H9 (cell line): Measurements from ENCODE around the gene MRPL39. TPM values are rescaled to one million over a fixed set of nuclear protein-coding genes. Genes with fewer than 3 reads are reported as not detected.

Experiments
- DNase-seq: peaks from one replicate; pipeline ENCODE4 v3.0.0-alpha.2; 2017
- H2AFZ ChIP-seq: one replicate; pipeline ENCODE4 v1.6.1; 2013; ENCODE audit warnings: mild to moderate bottlenecking, low read length, control low read depth, moderate library complexity
- H2AK5ac ChIP-seq: 2 replicates; pipeline ENCODE4 v1.6.1; 2013; ENCODE audit warnings: low read length, control low read depth, mixed read lengths; ENCODE audit not compliant: insufficient read length
- H2BK120ac ChIP-seq: one replicate; pipeline ENCODE4 v1.6.1; 2013; ENCODE audit warnings: low read depth, mild to moderate bottlenecking, low read length, control low read depth, inconsistent platforms; ENCODE audit not compliant: poor library complexity, severe bottlenecking
- H2BK12ac ChIP-seq: 2 replicates; pipeline ENCODE4 v1.6.1; 2013; ENCODE audit warnings: low read length, control low read depth, mixed read lengths, low read depth; ENCODE audit not compliant: insufficient read length
- H2BK15ac ChIP-seq: 2 replicates; pipeline ENCODE4 v1.6.1; 2013; ENCODE audit warnings: low read depth, low read length, control low read depth
- H2BK20ac ChIP-seq: one replicate; pipeline ENCODE4 v1.6.1; 2013; ENCODE audit warnings: low read depth, mild to moderate bottlenecking, low read length, control low read depth, inconsistent platforms; ENCODE audit not compliant: poor library complexity, severe bottlenecking
- H2BK5ac ChIP-seq: 2 replicates; pipeline ENCODE4 v1.6.1; 2013; ENCODE audit warnings: low read length, control low read depth, mixed read lengths; ENCODE audit not compliant: insufficient read length
- H3K14ac ChIP-seq: 2 replicates; pipeline ENCODE4 v1.6.1; 2013; ENCODE audit warnings: low read length, control low read depth; ENCODE audit not compliant: insufficient read depth
- H3K18ac ChIP-seq: 2 replicates; pipeline ENCODE4 v1.6.1; 2013; ENCODE audit warnings: low read depth, mild to moderate bottlenecking, mixed read lengths, low read length, control low read depth; ENCODE audit not compliant: insufficient read length
- H3K23ac ChIP-seq: 2 replicates; pipeline ENCODE4 v1.6.1; 2013; ENCODE audit warnings: low read length, control low read depth, mixed read lengths, low read depth; ENCODE audit not compliant: insufficient read length
- H3K23me2 ChIP-seq: 2 replicates; pipeline ENCODE4 v1.6.1; 2013; ENCODE audit warnings: low read depth, mild to moderate bottlenecking, mixed read lengths, low read length, control low read depth; ENCODE audit not compliant: insufficient read length, poor library complexity, severe bottlenecking
- H3K27ac ChIP-seq: 2 replicates; pipeline ENCODE4 v1.5.1; 2013; ENCODE audit warnings: low read length, control low read depth, mixed read lengths, low read depth; ENCODE audit not compliant: insufficient read length
- H3K27me3 ChIP-seq: 2 replicates; pipeline ENCODE4 v1.6.1; 2013; ENCODE audit warnings: low read length, control low read depth, inconsistent platforms; ENCODE audit not compliant: insufficient read depth
- H3K4ac ChIP-seq: 2 replicates; pipeline ENCODE4 v1.6.1; 2013; ENCODE audit warnings: low read depth, mild to moderate bottlenecking, control low read depth, inconsistent platforms, low read length, moderate library complexity
- H3K4me1 ChIP-seq: 2 replicates; pipeline ENCODE4 v1.6.1; 2013; ENCODE audit warnings: low read length, control low read depth, inconsistent platforms; ENCODE audit not compliant: insufficient read depth
- H3K4me2 ChIP-seq: 2 replicates; pipeline ENCODE4 v1.6.1; 2013; ENCODE audit warnings: low read length, control low read depth, mixed read lengths; ENCODE audit not compliant: insufficient read length, insufficient read depth
- H3K56ac ChIP-seq: 2 replicates; pipeline ENCODE4 v1.6.1; 2013; ENCODE audit warnings: low read depth, mild to moderate bottlenecking, mixed read lengths, low read length, control low read depth; ENCODE audit not compliant: insufficient read length
- H3K79me1 ChIP-seq: 2 replicates; pipeline ENCODE4 v1.6.1; 2013; ENCODE audit warnings: low read depth, mild to moderate bottlenecking, moderate library complexity, low read length, control low read depth, inconsistent platforms; ENCODE audit not compliant: insufficient read depth, poor library complexity, severe bottlenecking
- H3K79me2 ChIP-seq: 2 replicates; pipeline ENCODE4 v1.6.1; 2013; ENCODE audit warnings: low read length, control low read depth, inconsistent platforms; ENCODE audit not compliant: insufficient read depth
- H3K9ac ChIP-seq: 2 replicates; pipeline ENCODE4 v1.6.1; 2013; ENCODE audit warnings: low read length, control low read depth, mixed read lengths; ENCODE audit not compliant: insufficient read length; ENCODE audit errors: extremely low read depth
- H3K9me3 ChIP-seq: one replicate; pipeline ENCODE4 v1.6.1; 2013; ENCODE audit warnings: low read depth, low read length, inconsistent platforms; ENCODE audit not compliant: control insufficient read depth
- H3T11ph ChIP-seq: one replicate; pipeline ENCODE4 v1.6.1; 2013; ENCODE audit warnings: mild to moderate bottlenecking, low read length, control low read depth, inconsistent platforms
- H4K20me1 ChIP-seq: one replicate; pipeline ENCODE4 v1.6.1; 2013; ENCODE audit not compliant: control insufficient read depth, insufficient read length, insufficient read depth
- H4K5ac ChIP-seq: 2 replicates; pipeline ENCODE4 v1.6.1; 2013; ENCODE audit warnings: low read depth, mild to moderate bottlenecking, mixed read lengths, low read length, control low read depth; ENCODE audit not compliant: insufficient read length
- H4K8ac ChIP-seq: replicated peaks from 2 replicates; pipeline ENCODE4 v1.6.1; 2013; ENCODE audit warnings: low read length, control low read depth, mixed read lengths, low read depth; ENCODE audit not compliant: insufficient read length
- H4K91ac ChIP-seq: 2 replicates; pipeline ENCODE4 v1.6.1; 2013; ENCODE audit warnings: low read depth, mild to moderate bottlenecking, moderate library complexity, mixed read lengths, low read length, control low read depth; ENCODE audit not compliant: insufficient read length
- H3K27ac Mint-ChIP-seq, 3 experiments: 2 replicates in 2 of 3; 3 replicates in 1 of 3; pipeline ENCODE4 v1.8.0; 2020 to 2021; ENCODE audit warnings: mixed read lengths in 3 of 3, mild to moderate bottlenecking in 1 of 3, moderate library complexity in 1 of 3
- H3K27me3 Mint-ChIP-seq: 2 replicates; pipeline ENCODE4 v1.8.0; 2021; ENCODE audit warnings: low read depth, mild to moderate bottlenecking, moderate library complexity, mixed read lengths
- H3K36me3 Mint-ChIP-seq, 3 experiments: 2 replicates in 2 of 3; 3 replicates in 1 of 3; pipeline ENCODE4 v1.8.0; 2020 to 2021; ENCODE audit warnings: low read depth in 3 of 3, mixed read lengths in 3 of 3; ENCODE audit not compliant: insufficient read depth in 1 of 3
- H3K4me1 Mint-ChIP-seq, 2 experiments: 2 replicates each; pipeline ENCODE4 v1.8.0; 2020; ENCODE audit warnings: mixed read lengths in 2 of 2
- H3K4me3 Mint-ChIP-seq, 2 experiments: 2 replicates in 1 of 2; 3 replicates in 1 of 2; pipeline ENCODE4 v1.8.0; 2020 to 2021; ENCODE audit warnings: mild to moderate bottlenecking in 2 of 2, mixed read lengths in 2 of 2, moderate library complexity in 1 of 2
- H3K9me3 Mint-ChIP-seq, 2 experiments: 2 replicates in 1 of 2; 3 replicates in 1 of 2; pipeline ENCODE4 v1.8.0; 2020; ENCODE audit warnings: mild to moderate bottlenecking in 2 of 2, mixed read lengths in 2 of 2, moderate library complexity in 1 of 2
- WGBS: extraction: QIAGEN DNeasy Blood & Tissue Kit; methylation state at CpG from one replicate; pipeline ENCODE4 v1.1.7; 2013; ENCODE audit warnings: missing lambda C conversion rate, low lambda C conversion rate, mixed read lengths; ENCODE audit not compliant: insufficient read length; ENCODE audit errors: extremely low coverage; 5-methylcytosine and 5-hydroxymethylcytosine counted together
- total RNA-seq: library from RNA; stranded (reverse); gene quantifications from 2 replicates; pipeline ENCODE4 v1.2.1, GENCODE V29; 2021
- TF ChIP-seq, protein P1 (sequence below): fragments of 200-600 bp; sonication (generic); conservative IDR thresholded peaks from 3 replicates; pipeline ENCODE4 v1.8.0; 2021; ENCODE audit warnings: antibody characterized with exemption, mild to moderate bottlenecking

MRPL39 gene
- total RNA-seq, 1 experiment from 2014 or later, result 58.8 TPM

- Histone ChIP-seq H3K9me3 (no peaks in the 10 kb centered on the region), H2BK20ac (no peak overlapping the region), H4K5ac (no peak overlapping the region), H3K79me1 (no peaks in the 10 kb centered on the region), H2AK5ac (no peak overlapping the region), H3K27ac (no peak overlapping the region), H3T11ph (no peak overlapping the region), H2BK15ac (no peak overlapping the region), H3K4ac (no peak overlapping the region), H2BK12ac (no peak overlapping the region), H3K4me2 (peak overlapping the region; percentile 53), H3K4me1 (no peaks in the 10 kb centered on the region), H4K8ac (no peak overlapping the region), H2BK120ac (no peak overlapping the region), H3K23ac (no peak overlapping the region), H4K91ac (no peak overlapping the region), H4K20me1 (no peaks in the 10 kb centered on the region), H2BK5ac (no peak overlapping the region), H3K9ac (no peak overlapping the region), H3K27me3 (peaks cover 2% of the 10 kb centered on the region; the same call in 1 of the 2 replicates), H2AFZ (no peak overlapping the region), H3K23me2 (peaks cover 12% of the 10 kb centered on the region), H3K79me2 (no peaks in the 10 kb centered on the region), H3K18ac (no peak overlapping the region), H3K56ac (no peak overlapping the region), H3K14ac (no peak overlapping the region)
- DNase-seq, result no peak
- no peaks in the 10 kb centered on the region for H3K9me3 Mint-ChIP-seq
- H3K4me3 Mint-ChIP-seq, result peak overlapping the region; percentile 47 to 79
- H3K27ac Mint-ChIP-seq, result no peak overlapping the region
- no CpG with 5 or more reads among the region's 5 CpGs for WGBS
- TF ChIP-seq, protein P1, sequence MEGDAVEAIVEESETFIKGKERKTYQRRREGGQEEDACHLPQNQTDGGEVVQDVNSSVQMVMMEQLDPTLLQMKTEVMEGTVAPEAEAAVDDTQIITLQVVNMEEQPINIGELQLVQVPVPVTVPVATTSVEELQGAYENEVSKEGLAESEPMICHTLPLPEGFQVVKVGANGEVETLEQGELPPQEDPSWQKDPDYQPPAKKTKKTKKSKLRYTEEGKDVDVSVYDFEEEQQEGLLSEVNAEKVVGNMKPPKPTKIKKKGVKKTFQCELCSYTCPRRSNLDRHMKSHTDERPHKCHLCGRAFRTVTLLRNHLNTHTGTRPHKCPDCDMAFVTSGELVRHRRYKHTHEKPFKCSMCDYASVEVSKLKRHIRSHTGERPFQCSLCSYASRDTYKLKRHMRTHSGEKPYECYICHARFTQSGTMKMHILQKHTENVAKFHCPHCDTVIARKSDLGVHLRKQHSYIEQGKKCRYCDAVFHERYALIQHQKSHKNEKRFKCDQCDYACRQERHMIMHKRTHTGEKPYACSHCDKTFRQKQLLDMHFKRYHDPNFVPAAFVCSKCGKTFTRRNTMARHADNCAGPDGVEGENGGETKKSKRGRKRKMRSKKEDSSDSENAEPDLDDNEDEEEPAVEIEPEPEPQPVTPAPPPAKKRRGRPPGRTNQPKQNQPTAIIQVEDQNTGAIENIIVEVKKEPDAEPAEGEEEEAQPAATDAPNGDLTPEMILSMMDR, result no peak
- peaks cover 21 to 22% of the 10 kb centered on the region in 2 experiments for H3K4me1 Mint-ChIP-seq
- H3K27me3 Mint-ChIP-seq, result peaks cover 58% of the 10 kb centered on the region
- no peaks in the 10 kb centered on the region; a peak in 1 of 7 replicates for H3K36me3 Mint-ChIP-seq
Measured at GRCh38 chr21:25640943-25641292, 33.6 kb upstream of the MRPL39 start.
